ENCODE results near the gene ABCE1.

ABCE1 gene

GRCh38 chr4:145177906-145178538 lies 79.9 kb downstream of the ABCE1 start:
- no peak for DNase-seq (ENCODE audit: low read depth)

- DNase-seq (ENCODE audit: low read depth) = no peak
These were observed 80.7 kb downstream of the ABCE1 start for GRCh38 chr4:145178740-145179280.
